ENCODE results near the gene CYP2W1. TPM values are rescaled to one million over a fixed set of nuclear protein-coding genes. Genes with fewer than 3 reads are reported as not detected.
"Not testable (repeated sequence)": the region's sequence is repeated elsewhere in the genome, so short reads cannot be mapped to it uniquely, and the experiment has no call there.

Gene CYP2W1
- not detected in 2 replicates for total RNA-seq (2014; rRNA removed; shearing (Covaris generic))

GRCh38 chr7:983004-983615 is at the start of gene CYP2W1:
TSS of gene CYP2W1 (plus strand) at chr7:983181. CDS start at chr7:983212, 31 bp downstream.
- no peak for DNase-seq (ENCODE audit: low spot score)

GRCh38 chr7:934469-935163 is 48.4 kb upstream of the CYP2W1 start:
- no peak for DNase-seq (ENCODE audit: low spot score)

GRCh38 chr7:935164-935873 is 47.7 kb upstream of the CYP2W1 start:
- no peak for DNase-seq (ENCODE audit: low spot score)

- no peak for DNase-seq (ENCODE audit: low spot score)
These were observed 47.1 kb upstream of the CYP2W1 start for GRCh38 chr7:935874-936385.

GRCh38 chr7:936386-937054 is 46.5 kb upstream of the CYP2W1 start:
- peak; percentile 99 for DNase-seq (ENCODE audit: low spot score)

GRCh38 chr7:937856-938484 is 45.0 kb upstream of the CYP2W1 start:
- no peak for DNase-seq (ENCODE audit: low spot score)

GRCh38 chr7:938546-939185 is 44.3 kb upstream of the CYP2W1 start:
- no peak for DNase-seq (ENCODE audit: low spot score)

GRCh38 chr7:939843-940242 is 43.1 kb upstream of the CYP2W1 start:
- DNase-seq (ENCODE audit: low spot score): no peak

- DNase-seq (ENCODE audit: low spot score): no peak
These were observed 42.2 kb upstream of the CYP2W1 start for GRCh38 chr7:940599-941408.

- DNase-seq (ENCODE audit: low spot score): not testable (repeated sequence)
These were observed 39.2 kb upstream of the CYP2W1 start for GRCh38 chr7:943793-944192.

GRCh38 chr7:944744-945143 is 38.2 kb upstream of the CYP2W1 start:
- no peak for DNase-seq (ENCODE audit: low spot score)

GRCh38 chr7:945147-945555 is 37.8 kb upstream of the CYP2W1 start:
- no peak for DNase-seq (ENCODE audit: low spot score)

- no peak for DNase-seq (ENCODE audit: low spot score)
These were observed 37.3 kb upstream of the CYP2W1 start for GRCh38 chr7:945556-946255.

GRCh38 chr7:946256-946996 is 36.6 kb upstream of the CYP2W1 start:
- DNase-seq (ENCODE audit: low spot score): no peak

GRCh38 chr7:947391-948210 is 35.4 kb upstream of the CYP2W1 start:
- no peak for DNase-seq (ENCODE audit: low spot score)

GRCh38 chr7:949021-949934 is 33.7 kb upstream of the CYP2W1 start:
- DNase-seq (ENCODE audit: low spot score): no peak
